Esophagus squamous epithelium (tissue), 4 donors: Measurements from ENCODE around the gene UBAC2.

Source experiments
- CTCF ChIP-seq, 6 experiments: fragments of 450-650 bp in 4 of 6; fragments of 200-600 bp in 2 of 6; sonication (generic) in 2 of 6; IDR thresholded peaks; one replicate each; pipeline ENCODE4 v1.5.1; 2016 to 2019; ENCODE audit warnings: antibody characterized with exemption in 6 of 6, mild to moderate bottlenecking in 4 of 6, moderate library complexity in 4 of 6
- POLR2A ChIP-seq, 4 donors: fragments of 450-650 bp; IDR thresholded peaks; one replicate each; pipeline ENCODE4 v1.6.1; 2017; ENCODE audit warnings: antibody characterized with exemption in 4 of 4, mild to moderate bottlenecking in 4 of 4, moderate library complexity in 3 of 4

GRCh38 chr13:99435116-99435515 is 234.5 kb downstream of the UBAC2 start:
- TF ChIP-seq CTCF (IDR thresholded peaks at IDR 0.05): no peak
- no peak for TF ChIP-seq POLR2A (IDR thresholded peaks at IDR 0.05)
